ENCODE results near the gene C10orf62.

Gene C10orf62

GRCh38 chr10:97563337-97563736 lies 26.2 kb upstream of the C10orf62 start:
- TF ChIP-seq, protein P1, sequence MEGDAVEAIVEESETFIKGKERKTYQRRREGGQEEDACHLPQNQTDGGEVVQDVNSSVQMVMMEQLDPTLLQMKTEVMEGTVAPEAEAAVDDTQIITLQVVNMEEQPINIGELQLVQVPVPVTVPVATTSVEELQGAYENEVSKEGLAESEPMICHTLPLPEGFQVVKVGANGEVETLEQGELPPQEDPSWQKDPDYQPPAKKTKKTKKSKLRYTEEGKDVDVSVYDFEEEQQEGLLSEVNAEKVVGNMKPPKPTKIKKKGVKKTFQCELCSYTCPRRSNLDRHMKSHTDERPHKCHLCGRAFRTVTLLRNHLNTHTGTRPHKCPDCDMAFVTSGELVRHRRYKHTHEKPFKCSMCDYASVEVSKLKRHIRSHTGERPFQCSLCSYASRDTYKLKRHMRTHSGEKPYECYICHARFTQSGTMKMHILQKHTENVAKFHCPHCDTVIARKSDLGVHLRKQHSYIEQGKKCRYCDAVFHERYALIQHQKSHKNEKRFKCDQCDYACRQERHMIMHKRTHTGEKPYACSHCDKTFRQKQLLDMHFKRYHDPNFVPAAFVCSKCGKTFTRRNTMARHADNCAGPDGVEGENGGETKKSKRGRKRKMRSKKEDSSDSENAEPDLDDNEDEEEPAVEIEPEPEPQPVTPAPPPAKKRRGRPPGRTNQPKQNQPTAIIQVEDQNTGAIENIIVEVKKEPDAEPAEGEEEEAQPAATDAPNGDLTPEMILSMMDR (conservative IDR thresholded peaks at IDR 0.05): no peak
- no peak for TF ChIP-seq ZFX (IDR thresholded peaks at IDR 0.05)
- no peak overlapping the region for H3K27ac ChIP-seq

GRCh38 chr10:97564776-97565175 lies 24.7 kb upstream of the C10orf62 start:
- TF ChIP-seq, protein P1 (conservative IDR thresholded peaks at IDR 0.05): no peak
- TF ChIP-seq ZFX (IDR thresholded peaks at IDR 0.05): no peak
- no peak overlapping the region for H3K27ac ChIP-seq

- H3K27ac ChIP-seq: no peak overlapping the region
- TF ChIP-seq, protein P1 (conservative IDR thresholded peaks at IDR 0.05): no peak
- TF ChIP-seq ZFX (IDR thresholded peaks at IDR 0.05): no peak
Measured at GRCh38 chr10:97566336-97566996, 23.1 kb upstream of the C10orf62 start.

- H3K27ac ChIP-seq: no peak overlapping the region
- no peak for TF ChIP-seq ZFX (IDR thresholded peaks at IDR 0.05)
- TF ChIP-seq, protein P1 (conservative IDR thresholded peaks at IDR 0.05): no peak
Measured at GRCh38 chr10:97567891-97568290, 21.6 kb upstream of the C10orf62 start.

GRCh38 chr10:97570146-97570788 lies 19.3 kb upstream of the C10orf62 start:
- H3K27ac ChIP-seq: no peak overlapping the region
- TF ChIP-seq ZFX (IDR thresholded peaks at IDR 0.05): no peak
- TF ChIP-seq, protein P1 (conservative IDR thresholded peaks at IDR 0.05): no peak

GRCh38 chr10:97570789-97571471 lies 18.6 kb upstream of the C10orf62 start:
- no peak for TF ChIP-seq ZFX (IDR thresholded peaks at IDR 0.05)
- TF ChIP-seq, protein P1 (conservative IDR thresholded peaks at IDR 0.05): no peak
- no peak overlapping the region for H3K27ac ChIP-seq

- H3K27ac ChIP-seq: no peak overlapping the region
- TF ChIP-seq, protein P1 (conservative IDR thresholded peaks at IDR 0.05): no peak
- TF ChIP-seq ZFX (IDR thresholded peaks at IDR 0.05): no peak
Measured at GRCh38 chr10:97571622-97572021, 17.9 kb upstream of the C10orf62 start.

All from C4-2B (cell line).